Hematopoietic multipotent progenitor cell treated with erythropoietin and hydrocortisone succinate and interleukin-3 and kit ligand, for 8 days (in vitro differentiated cells): ENCODE measurements around the gene RIPK4.
"Not testable (repeated sequence)": the region's sequence is repeated elsewhere in the genome, so short reads cannot be mapped to it uniquely, and the experiment has no call there.

Experiments used
- DNase-seq: peaks from one replicate; pipeline ENCODE4 v3.0.0-alpha.2; 2015

Gene RIPK4

DNA sequence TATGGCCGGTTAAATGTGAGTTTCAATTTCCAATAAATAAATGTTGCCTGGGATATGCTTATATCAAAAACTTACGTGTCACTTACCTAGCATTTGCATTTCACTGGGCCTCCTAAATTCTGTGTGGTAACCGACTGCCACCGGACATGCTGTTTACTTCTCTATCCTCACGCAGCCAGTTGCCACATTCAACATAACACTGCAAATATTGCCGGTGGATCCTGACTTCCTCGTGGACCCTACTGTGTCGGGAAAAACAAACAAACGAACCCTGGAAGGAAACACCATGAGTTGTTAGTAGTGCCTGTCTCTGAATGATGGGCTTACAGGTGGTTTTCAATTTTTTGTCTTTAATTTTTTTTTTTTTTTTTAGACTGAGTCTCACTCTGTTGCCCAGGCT is 54.1 kb downstream of the RIPK4 start:
- DNase-seq: no peak

DNA sequence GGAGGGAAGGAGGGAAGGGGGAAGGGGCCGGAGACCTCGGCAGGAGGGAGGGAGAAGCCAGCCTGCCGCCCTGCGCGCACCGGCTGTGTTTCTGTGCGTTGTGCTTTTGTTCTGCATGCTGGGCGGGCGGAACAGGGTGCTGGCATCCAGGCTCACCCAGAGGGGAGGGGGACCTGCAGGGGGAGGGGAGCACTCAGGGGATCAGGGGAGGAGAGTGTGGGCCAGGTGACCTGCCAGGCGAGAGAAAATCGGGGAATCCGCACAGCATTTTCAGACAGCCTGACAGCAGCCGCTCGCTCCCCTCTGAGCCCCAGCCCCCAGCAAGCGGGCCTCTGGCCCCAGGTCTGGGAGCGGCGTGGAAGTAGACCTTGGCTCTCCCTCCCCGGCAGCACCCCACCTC is 54.7 kb downstream of the RIPK4 start:
- DNase-seq: no peak

DNA sequence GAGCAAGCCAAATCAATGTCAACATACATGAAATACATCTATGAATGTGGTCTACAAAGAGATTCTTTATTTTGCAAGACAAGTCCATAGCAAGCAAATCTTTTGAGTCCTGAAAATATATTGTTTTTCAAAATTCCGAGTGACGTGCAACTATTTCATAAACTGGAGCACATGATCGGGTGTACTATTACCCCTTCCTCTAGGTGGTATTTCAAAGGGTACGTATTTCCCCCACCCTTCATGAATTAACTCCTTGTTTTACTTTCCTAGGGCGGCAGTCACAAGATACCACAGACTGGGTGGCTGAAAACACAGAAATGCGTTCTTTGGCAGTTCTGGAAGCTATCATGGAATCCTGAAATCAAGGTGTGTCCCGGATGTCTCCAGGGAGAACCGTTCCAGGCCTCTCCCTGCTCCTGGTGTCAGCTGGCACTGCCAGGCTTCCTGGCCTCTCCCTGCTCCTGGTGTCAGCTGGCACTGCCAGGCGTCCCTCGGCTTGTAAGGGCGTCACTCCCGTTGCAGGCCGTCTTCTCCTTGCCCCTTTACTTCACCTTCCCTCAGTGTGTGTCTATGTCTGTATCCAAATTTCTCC is 55.3 kb downstream of the RIPK4 start:
- no peak for DNase-seq

DNA sequence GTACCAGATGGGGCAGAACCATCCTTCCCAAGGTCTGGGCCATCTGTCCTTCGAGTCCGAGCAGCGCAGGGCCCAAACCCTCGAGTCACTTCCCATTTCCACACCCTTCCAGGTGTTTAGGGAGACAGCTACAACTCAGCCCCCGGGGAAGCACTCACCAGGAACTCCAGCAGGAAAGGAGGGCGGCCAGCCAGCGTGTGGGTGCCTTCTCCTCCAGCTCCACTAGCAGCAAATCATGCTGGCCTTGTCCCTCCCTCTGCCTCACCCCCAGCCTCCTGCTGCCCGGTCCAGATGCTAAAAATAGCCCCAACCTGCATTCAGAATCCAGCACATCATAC is 56.1 kb downstream of the RIPK4 start:
- DNase-seq: no peak

DNA sequence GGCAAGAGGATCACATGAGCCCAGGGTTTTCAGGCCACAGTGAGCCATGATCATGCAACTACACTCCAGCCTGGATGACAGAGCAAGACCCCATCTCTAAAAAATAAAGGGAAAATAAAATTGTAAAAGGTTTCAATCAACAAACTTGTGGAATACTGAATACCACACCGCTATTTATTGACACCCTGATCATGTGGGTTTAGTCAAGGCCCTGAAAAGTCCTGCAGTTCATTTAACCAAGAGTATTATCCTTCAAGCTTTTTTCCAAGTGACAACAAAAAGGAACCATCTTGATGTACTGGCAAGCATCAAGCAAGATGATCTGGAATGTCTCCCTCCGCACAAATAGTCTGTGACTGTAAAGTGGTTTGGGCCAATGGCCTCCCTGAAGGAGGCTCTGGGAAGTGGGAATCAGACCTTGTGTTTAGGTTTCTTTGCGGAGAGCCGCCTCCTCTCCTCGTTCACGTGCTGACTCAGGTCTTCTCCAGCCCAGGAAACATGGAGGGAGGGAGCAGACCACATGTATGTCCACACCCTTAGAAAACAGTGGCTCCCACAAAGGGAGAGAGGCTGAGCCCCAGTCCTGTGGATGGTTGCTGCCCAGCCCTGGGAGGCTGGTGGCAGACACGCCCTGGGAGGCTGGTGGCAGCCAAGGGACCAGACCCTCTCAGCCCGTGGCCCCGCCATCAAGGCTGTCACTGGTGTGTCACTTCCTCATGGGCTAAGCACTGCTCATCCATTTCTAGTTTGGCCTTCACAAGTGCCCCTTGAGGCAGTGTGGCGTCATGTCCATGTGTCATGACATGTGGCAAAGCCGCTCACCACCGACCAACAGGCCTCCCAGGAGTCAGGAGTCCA is 56.7 kb downstream of the RIPK4 start:
- DNase-seq: no peak

DNA sequence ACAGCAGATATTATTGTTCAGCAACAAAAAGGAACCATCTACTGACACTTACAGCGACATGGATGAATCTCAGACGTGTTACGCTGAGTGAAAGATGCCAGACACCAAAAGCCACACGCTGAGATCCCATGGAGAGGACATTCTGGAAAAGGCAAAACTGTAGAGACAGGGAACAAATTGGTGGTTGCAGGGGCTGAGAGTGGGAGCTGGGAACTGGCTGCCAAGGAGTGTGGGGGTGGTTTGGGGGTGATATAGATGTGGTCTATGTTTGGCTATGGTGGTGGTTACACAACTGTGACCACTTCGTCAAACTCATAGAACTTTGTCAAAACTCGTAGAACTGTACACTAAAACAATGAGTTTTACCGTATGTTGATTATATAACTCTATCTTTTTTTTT is 57.7 kb downstream of the RIPK4 start:
- DNase-seq: no peak

DNA sequence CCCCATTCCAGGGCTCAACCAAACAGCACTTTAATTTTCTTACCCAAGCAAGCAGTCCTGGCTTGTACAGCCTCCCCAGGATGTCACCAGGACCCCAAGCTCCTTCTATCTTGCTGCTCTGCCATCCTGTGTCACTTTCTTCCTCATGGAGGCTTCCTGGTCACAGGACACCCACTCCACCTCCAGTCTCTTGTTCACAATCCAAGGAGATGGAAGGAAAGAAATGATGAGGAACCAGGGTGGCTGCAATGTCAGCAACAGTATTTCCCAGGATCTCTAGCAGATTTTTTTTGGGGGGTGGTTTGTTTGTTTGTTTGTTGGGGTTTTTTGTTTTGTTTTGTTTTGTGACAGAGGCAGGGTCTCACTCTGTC is 58.9 kb downstream of the RIPK4 start:
- DNase-seq: no peak

DNA sequence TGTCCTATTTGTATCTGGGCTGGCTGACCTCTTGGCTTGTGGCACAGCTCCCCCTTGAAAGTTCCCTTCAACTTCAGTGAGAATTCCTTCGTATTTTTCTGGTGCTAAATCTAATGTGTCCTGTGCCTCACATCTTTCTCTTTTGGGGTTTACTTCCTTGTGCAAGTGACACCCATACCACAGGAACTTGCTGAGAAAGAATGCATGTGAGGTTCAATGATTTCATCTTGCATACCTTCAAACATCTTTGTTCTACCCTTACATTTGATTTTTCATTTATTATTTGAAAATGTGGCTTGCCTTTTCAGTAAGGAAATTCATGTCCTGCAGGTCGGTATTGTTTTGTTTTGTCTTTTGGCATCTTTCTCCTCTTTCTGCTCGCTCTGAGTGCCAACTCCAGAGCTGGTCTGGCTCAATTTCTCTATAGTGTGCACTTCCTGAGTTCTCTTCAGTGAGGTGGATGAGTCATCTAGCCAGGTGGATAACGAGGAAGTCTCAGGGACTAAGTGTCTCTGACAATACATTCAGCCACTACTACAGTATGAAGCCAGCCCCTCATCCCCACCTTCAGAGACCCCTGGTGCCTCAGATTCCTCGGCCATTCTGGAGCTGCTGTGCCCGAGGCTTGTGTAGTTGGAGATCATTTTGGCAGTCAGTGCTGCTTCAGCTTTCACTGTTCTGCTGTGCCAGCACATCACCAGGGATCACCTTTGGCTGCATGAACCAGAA is 59.5 kb downstream of the RIPK4 start:
- no peak for DNase-seq

DNA sequence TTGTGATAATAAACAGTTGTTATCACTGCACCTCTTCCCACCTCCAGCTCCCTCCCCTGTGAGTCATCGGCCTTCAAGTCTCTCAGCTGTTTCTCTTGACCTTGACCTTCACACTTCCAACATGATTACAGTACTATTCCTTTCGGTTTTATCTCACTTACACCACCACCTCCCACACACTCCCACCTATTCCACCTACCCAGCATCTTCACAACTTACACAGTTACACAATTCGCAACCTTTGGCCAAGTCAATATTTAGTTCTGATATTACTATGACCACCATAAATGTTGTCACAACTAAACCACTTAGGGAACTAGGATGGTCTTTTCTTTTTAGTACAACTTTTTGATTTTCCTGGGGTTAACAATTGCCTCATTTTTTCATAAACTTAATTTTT is 60.2 kb downstream of the RIPK4 start:
- no peak for DNase-seq

DNA sequence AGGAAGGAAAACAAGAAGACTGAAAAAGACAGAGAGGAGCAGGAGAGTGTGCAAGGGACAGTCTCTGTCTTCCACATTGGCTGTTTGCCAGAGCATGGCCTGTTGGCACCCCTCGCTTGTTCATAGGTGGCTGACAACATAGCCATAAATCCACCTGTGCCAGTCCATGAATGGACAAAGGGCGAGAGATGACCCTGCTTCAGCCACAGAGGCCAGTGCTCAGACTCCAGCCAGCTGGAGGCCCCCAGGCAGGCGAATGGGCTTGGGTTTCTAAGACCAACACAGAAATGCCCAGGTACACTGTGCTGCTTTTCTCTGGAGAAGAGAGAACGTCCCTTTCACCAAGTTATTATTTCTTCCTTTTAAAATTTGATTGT is 60.6 kb downstream of the RIPK4 start:
- DNase-seq: no peak

DNA sequence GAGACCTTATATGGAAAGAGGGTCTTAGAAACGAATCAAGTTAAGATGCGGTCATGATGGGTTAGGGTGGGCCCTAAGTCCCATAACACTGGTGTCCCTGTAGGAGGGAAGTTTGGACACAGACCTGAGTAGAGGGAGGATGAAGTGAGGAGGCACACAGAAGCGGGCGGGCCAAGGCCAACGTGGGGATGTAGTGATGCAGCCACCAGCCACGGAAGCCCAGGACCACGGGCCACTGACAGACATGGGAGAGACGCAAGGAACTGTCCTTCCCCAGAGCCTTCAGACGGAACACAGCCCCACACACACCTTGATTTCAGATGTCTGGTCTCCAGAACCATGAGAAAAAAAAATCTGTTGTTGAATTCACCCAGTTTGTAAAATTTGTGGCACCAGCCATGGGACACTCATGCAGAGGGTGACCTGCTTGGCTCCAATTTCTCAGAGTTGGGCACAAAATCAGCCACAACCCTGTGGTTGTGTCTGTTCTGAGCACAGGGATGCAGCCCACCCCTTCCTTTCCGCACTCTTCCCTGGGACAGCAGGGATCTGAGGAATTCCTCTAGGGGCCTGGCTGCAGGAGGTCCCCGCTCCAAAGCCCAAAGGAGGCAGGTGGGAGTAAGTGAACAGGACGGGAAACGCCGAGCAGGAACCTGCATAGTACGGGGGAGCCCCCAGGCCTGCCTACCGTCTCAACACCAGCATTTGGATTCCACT is 61.1 kb downstream of the RIPK4 start:
- DNase-seq: no peak

DNA sequence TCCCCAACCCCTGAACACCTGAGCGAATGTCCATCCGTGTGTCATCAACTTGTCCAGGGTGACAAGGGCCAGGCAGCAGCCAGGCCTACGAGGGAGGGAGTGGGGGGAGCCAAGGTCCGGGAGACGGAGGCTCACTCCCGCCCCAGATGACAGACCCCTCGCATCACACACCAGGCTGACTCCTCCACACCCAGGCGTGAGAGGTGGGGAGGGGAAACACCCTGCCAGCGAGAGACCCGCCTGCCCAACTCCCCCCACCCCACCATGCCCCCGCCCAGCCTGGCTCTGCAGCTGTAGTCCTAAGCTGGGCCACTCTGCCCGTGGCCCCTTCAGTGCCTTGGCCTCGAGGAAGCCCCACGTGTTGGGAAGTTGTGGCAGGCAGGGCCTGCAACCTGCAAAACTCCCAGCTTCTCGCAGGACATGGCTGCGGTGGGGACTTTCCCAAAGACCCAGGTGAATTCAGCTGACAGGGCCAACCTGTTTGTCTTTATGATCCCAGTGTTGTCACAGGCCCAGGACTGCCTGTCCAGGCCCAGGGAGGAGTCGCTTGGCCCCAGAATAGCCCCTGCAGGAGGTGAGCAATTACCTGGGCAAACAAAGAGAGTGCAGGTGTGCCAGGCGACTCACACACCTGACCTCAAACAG is 62.9 kb downstream of the RIPK4 start:
- DNase-seq: no peak

DNA sequence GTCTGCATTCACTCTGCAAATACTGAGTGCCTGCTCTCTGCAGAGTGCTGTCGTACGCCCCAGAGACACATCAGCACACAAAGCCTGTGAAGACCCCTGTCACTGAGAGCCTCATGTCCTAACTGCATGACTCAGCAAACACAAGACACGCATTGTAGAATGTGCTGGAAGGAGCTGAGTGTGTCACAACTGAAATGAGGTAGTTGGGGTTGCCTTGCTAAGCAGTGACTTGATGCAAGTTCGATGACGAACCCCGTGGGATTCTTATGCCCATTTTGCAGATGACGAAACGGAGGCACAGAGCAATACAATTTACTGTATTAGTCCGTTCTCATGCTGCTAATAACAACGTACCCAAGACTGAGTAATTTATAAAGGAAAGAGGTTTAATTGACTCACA is 65.1 kb downstream of the RIPK4 start:
- no peak for DNase-seq

DNA sequence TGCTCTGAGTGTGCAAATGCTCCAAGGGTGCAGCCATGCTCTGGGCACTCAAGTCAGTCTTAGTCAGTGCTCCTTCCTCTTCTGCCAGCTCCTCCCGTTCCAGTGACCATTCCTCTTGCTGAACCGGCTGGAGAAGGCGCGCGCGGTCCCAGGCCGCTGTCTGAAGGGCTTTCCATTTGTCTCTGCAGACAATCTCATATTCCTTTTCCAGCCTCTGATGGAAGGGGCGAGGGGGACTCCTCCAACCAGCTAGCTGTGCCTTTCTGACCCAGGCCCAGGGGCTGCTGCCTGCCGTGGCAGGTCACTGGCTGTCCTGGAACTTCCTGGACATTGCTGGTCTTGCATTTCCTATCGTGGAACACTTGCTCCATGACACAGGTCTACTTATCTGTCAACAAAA is 67.5 kb downstream of the RIPK4 start:
- no peak for DNase-seq

DNA sequence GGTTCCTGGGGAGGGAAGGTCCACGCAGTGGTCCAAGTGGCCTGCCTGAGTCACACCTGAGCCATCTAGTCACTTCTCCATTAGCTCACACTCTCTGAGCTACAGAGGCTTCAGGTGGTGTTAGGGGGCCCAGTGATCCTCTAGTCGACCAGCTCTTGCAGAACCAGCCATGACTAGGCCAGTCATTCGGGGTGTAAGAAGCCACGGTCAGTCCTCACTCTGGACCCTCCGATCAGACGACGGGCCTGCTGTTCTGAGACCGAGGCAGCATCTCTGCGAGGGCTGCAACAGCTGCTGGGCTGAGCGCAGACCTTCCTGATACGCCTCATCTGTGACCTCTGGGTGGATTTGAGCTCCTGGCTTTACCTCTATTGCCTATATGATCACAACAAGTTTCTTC is 68.8 kb downstream of the RIPK4 start:
- no peak for DNase-seq

DNA sequence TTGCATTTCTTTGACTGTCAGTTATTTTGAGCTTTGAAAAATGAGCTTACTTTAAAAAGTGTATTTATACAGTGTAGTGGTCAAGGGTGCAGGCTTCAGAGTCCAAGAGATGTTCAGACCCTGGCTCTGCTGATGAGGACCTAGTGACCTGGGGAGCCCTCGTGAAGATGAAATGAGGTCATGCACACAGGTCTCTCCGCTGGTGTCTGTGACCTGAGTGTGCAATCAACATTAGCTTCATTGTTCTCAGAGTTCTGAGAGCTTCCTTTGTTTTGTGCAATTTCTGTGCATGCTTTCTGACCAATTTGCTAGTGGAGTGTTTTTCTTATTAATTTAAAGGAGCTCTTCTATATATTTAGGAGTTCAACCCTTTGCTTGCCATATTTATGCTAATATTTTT is 71.3 kb downstream of the RIPK4 start:
- DNase-seq: no peak

DNA sequence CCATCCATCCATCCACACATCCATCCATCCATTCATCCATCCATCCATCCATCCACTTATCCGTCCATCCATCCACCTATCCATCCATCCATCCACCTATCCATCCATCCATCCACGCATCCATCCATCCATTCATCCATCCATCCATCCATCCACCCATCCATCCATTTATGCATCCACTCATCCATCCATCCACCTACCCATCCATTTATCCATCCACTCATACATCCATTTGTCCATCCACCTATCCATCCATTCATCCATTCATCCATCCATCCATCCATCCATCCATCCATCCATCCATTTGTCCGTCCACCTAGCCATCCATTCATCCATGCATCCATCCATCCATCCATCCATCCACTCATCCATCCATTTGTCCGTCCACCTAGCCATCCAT is 72.8 kb downstream of the RIPK4 start:
- DNase-seq: not testable (repeated sequence)

DNA sequence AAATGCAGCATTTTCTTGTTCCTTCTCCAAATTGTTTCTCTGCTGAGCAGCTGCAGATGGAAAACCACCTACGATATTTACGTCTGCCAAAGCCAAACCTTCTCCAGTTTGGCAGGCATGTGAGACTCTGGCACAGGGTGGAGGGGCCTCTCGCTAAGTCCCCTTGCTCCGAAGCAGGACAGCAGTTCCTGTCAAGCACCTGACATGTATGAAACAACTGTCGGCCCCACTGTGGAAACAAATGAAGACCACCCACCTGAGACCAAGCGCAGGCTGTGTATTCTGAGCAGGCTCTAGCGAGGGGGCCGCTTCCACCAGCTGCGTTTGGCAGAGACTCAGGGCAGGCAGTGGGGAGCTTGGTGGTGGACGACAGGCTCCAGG is 74.7 kb downstream of the RIPK4 start:
- DNase-seq: no peak

DNA sequence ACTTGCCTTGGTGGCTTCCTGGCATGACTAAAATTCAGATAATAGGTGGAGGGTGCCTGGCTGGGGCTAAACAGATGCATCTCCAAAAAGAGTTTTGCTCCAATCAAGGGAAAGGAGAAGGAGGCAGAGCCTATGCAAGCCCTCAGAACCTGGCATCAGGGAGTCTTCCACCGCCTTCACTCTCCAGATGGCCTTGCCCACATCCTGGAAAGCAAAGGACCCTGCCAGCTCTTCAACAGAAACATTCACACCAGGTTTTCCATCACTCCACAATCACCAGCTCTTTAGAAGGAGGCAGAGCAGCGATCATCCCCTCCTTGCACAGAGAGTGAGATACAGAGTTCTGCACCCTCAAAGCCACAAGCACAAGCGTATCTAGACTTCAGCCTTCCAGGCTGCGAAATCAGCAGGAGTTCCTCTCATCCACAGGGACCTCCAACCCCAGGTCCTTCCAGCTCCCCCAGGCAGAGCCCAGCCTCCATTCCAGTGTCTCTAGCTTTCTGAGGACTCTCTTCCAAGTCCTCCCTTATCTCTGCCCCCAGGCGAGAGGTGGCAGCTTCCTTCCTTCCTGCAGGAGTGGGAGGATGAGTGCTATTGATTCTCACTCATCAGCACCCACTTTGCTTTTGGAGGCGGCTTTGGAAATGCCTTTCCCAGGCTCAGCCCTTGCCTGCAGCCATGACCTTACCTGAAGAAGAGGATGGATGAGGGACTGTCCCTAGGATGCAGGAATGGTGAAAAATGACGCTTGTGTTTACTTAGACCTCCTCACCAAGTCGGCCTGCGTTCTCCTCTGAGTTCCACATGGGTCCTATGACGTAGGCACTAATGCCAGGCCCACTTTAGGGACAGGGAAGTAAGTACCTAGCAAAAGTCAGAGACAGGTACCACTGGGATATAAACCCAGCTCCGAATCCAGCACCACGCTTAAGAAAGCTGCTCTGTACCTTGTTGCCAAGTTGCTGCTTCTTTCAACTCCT is 75.4 kb downstream of the RIPK4 start:
- DNase-seq: no peak
